GM18505 (cell line): ENCODE data around the gene CCDC178.

Source experiments
- ATAC-seq: cut with Tn5 transposase; IDR thresholded peaks from one replicate; pipeline ENCODE4 v1.9.1; 2021; ENCODE audit not compliant: unreplicated experiment
- POLR2A ChIP-seq: IDR thresholded peaks from 4 replicates; pipeline ENCODE4 v1.6.1; 2011; ENCODE audit warnings: borderline replicate concordance; ENCODE audit not compliant: insufficient read depth, insufficient read length; ENCODE audit errors: extremely low read depth

Gene CCDC178, protein sequence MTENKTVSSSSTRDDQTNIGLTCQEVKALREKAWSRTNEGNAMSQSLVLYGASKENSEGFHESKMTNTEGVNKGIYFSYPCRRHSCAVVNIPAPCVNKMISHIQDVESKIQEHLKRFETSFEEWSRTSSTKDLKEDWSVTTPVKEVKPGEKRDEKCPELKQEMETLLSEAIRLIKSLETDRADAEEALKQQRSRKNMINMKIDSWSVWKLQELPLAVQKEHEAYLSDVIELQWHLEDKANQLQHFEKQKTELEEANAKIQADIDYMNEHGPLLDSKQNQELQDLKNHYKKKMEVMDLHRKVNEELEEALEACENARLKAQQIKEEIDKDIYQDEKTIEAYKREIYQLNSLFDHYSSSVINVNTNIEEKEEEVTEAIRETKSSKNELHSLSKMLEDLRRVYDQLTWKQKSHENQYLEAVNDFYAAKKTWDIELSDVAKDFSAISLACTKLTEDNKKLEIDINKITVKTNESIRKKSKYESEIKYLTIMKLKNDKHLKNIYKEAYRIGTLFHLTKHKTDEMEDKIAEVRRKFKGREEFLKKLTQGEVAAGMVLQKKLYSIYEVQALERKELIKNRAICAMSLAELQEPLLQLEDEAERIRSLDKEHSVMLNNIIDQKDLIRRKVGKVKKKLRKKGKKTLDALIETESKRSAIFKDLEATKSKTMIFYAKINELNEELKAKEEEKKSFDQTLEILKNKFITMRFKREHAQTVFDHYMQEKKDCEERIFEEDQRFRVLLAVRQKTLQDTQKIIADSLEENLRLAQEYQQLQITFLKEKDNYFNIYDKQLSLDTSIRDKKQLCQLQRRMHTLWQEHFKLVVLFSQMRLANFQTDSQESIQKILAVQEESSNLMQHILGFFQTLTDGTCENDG

DNA sequence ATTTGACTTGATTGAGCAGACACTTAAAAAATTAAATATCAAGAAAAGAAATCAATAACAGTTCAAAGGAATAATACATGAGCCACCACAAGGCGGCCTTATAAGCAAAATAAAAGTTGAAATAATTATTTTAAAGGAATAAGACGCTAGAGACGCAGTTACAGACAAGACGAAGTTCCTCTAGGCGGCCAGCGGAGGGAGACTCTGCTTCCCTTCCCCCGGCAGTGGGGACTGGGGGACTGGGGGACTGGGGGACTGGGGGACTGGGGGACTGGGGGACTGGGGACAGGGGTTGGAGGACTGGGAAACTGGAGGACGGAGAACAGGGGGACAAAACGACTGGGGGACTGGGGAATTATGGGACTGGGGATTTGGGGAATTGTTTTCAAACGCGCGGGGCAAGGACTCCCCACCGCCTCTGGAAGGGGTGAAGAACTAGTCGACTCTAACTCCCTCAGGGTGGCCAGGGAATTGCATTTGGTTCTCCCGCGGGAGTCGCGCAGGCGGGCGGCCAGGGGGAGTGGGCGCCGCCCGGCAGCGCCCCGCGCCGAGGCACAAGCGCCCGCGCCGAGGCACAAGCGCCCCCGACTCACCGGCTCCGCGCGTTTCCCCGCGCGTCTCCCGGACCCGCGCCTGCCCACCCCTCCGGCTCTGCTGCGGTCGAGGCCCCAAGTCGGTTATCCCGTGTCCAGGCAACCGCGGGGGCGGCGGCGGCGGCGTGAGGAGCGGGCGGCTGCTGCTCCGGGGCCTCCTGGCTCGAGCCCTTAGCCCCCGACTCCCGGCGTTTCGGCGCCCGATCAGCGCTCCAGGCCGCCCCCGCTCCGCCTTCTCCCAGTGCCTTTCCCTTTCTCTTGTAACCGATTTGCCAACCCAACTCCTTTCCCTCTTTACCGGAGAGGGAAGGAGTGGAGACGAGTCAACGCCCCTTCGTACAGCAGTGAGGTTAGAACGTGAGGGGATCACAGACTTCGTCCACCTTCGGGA is at the start of gene CCDC178:
Gene CCDC178 (minus strand): TSS at position 662 of the 984 bp plus-strand sequence. CDS start 28,633 bp downstream, outside the sequence.
- no peak for TF ChIP-seq POLR2A
- no peak for ATAC-seq

DNA sequence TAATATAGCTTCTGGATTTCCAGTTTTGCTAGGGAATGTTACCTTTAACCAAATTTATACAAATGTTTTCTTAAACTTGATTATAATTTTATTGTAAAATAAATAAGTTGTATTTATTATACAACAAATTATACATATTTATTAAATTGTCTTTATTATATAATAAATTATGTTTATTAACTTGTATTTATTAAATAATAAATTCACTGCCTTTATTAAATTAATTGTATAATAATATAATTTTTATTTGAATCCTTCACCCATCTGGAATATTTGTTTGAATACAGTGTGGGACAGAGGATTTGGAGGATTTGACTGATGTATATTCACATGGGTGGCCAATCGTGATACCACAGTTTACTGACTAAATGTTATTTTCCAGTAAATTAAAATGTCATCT is 43.4 kb upstream of the CCDC178 start:
- TF ChIP-seq POLR2A = no peak
- ATAC-seq = no peak

DNA sequence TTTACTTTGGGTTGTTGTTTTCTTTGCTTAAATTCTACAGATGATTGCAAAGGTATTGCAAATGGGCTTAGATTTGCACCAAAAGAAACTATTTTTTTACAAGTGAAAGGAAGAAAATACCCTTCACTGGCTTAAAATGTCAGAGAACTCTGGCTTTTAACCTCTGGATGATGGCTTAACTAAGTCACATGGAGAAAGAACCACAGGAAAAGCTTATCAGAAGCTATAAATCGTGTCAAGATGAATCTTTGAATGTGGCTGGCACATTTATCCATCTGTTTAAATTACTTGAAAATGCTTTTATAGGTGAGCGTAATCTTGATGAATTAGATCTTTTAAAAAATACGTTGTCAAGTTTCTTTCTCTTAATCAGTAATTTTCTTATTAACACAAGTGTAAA is 32.0 kb upstream of the CCDC178 start:
- ATAC-seq = no peak

DNA sequence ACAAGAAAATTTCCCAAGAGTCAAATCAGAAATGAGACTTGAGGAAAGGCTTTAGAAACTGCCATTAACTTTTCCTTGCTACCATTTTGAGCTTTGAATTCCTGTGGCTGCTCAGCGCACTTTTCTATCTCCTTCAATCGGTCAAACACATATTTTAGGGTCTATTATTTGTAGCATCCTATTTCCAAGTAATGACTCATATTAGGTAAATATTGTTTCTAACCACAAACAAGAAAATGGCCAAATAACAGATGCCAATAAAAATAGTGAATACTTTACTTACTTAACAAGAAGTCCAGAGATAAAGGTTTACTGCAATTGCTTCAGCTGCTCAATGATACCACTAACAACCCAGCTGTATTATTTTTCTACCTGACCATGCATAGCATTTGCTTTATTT is 29.7 kb upstream of the CCDC178 start:
- no peak for TF ChIP-seq POLR2A
- ATAC-seq = no peak

More for the DNA sequence above, 32.0 kb upstream of the CCDC178 start:
- no peak for TF ChIP-seq POLR2A

GRCh38 chr18:33469699-33470098 is 29.2 kb upstream of the CCDC178 start:
- TF ChIP-seq POLR2A = no peak
- no peak for ATAC-seq

DNA sequence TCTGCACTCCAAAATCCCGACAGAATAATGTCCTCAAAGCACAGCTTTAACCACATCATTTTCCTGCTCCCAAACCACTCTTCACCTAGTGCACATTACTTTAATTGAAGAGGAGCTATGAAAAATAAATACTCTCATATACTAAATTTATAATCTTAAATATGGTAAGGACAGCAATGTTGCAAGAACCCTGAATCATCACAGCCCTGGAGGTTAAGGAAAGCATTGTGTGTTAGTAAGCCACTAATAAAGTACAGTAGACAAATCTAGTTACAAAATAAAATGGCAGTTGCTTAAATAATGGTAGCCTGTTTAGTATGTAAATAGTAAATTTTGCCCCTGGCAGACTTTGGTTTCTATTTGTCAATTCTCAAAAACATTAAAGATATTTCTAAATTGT is 27.0 kb upstream of the CCDC178 start:
- no peak for ATAC-seq

DNA sequence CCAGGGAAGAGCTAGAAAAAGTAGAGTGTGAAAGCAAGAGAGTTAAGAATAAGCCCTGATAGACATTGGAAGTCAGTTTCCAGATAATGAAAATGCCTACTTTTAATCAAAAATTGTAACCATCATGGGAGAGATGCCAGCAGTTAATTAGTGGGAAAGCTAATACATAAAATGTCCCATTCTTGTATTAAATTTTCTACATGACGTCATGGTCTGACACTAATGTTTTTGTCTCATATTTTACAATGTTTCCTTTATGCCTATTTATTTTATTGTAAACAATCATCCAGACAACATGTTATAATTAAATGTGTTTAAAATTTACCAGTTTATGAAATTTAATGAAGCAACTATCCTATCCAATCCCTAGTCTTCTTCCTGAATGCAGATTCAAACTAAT is 26.3 kb upstream of the CCDC178 start:
- TF ChIP-seq POLR2A = no peak
- ATAC-seq = no peak

More for the DNA sequence above, 27.0 kb upstream of the CCDC178 start:
- TF ChIP-seq POLR2A = no peak

DNA sequence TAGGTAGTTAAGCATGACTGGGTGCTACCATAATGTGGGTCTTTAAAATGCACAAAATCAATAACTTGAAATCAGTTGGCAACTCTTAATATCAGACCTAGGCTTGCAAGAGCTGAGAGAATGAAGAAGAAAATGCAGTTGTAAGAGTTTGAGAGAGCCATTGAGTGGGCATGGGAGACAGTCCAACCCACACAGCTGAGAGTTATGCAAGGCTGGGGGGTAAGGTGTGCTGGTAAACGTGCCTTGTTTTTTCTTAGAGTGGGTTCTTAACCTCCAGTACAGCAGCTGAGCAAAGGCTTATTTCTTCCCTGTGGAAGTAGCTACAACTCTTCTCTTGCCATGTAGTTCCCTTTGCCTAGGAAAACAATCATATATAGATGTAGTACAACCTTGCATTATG is 20.2 kb upstream of the CCDC178 start:
- TF ChIP-seq POLR2A = no peak
- ATAC-seq = no peak

DNA sequence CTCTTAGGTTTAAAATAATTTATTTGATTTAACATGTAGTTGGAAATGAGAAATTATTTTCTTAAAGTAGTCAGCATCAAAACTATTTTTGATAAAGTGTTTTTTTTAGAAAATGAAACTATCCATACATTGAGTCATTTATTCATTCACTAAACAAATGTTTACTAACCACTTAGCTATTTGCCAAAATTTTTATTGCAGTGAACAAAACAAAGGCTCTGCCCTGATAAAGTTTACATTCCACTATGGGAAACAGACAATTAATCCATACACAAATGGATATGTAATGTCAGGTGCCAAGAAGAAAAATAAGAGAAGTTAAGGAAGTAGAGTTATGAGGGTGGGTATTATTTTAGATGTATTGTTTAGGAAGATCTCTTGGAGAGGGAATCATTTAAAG is 19.1 kb upstream of the CCDC178 start:
- no peak for ATAC-seq

GRCh38 chr18:33446604-33447003 is 6.1 kb upstream of the CCDC178 start:
- no peak for ATAC-seq

More for the DNA sequence above, 19.1 kb upstream of the CCDC178 start:
- TF ChIP-seq POLR2A = no peak

GRCh38 chr18:33444709-33445108 is 4.2 kb upstream of the CCDC178 start:
- ATAC-seq = no peak
- no peak for TF ChIP-seq POLR2A

More at GRCh38 chr18:33446604-33447003, 6.1 kb upstream of the CCDC178 start:
- no peak for TF ChIP-seq POLR2A

GRCh38 chr18:33432857-33433256 is 7.7 kb downstream of the CCDC178 start:
- TF ChIP-seq POLR2A = no peak
- ATAC-seq = no peak
